Stimulated activated CD8-positive, alpha-beta memory T cell treated with anti-CD3 and anti-CD28 coated beads, Interleukin-7, amount 100 ng/mL, for 24 hours (primary cell): ENCODE measurements around the gene DIPK1B.

Source experiments
- DNase-seq: peaks from one replicate; pipeline ENCODE4 v3.0.0-alpha.2; 2020; ENCODE audit warnings: low read depth

The DIPK1B gene

DNA sequence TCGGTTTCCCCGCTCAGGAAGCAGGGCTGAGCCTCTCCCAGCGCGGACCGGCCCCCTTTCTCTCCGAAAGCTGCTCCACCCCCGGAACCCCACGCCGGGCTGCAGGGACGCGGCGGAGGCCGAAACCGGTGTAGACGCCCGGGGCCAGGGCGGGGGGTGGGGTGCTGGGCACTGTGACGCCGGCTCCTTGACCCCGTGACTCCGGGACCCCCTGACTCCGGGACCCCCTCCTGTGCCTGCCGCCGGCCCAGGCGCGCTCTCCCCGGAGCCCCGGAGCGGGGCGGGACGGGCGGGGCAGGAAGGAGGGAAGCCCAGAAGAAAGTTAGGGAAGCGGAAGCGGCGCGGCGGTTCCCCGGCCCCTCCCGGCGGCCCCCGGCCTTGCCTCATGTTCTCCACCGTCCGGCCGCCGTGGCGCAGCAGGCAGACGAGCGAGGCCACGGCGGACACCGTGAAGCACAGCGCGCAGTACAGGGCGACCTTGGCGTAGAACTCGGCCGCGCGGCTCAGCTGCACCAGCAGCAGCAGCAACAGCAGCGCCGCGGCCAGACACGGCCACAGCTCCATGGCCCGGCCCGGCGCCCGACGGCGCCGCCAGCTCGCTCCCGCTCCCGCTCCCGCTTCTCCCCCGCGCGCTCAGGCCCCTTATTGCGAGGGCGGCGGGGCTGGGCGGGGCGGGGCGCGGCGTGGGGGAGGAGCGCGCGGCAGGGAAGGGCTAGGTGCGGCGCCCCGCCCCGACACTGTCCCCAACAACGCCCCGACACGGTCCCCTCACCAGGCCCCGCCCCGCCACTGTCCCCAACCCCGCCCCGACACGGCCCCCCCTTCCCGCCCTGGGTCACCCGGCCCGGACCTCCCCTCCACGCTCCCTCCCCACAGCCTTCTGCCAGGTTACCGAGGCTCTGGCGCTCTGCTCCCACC is 25.3 kb upstream of the DIPK1B start, which contains the start of gene AGPAT2:
AGPAT2 (minus strand) TSS at position 664 of the 918 bp plus-strand sequence; CDS start at position 564, 100 bp downstream.
- peak; percentile 42 for DNase-seq

DNA sequence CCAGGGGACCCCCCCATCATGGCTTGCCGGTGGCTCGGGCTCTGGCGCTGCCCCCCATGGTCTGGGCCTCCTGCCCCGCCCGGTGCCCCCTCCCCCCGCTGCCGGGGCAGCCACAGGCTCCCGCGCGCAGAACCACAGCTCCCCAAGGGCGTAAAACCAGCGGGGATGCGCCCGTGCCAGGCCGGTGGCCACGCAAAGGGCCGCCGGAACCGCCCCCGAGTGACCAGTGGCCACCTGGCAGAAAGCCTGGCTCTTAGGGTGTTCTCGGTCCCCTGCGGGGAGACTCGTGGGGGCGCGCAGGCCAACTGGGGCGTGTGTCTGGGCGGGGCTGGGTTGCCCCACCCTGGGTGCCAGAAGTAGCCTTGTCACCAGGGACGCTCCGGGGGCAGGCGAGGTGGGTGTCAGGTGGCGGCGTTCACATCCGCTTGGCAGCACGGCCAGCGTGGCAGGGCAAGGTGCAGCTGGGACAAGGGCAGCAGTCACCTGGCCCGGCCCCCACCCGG is 24.6 kb upstream of the DIPK1B start:
- no peak for DNase-seq

DNA sequence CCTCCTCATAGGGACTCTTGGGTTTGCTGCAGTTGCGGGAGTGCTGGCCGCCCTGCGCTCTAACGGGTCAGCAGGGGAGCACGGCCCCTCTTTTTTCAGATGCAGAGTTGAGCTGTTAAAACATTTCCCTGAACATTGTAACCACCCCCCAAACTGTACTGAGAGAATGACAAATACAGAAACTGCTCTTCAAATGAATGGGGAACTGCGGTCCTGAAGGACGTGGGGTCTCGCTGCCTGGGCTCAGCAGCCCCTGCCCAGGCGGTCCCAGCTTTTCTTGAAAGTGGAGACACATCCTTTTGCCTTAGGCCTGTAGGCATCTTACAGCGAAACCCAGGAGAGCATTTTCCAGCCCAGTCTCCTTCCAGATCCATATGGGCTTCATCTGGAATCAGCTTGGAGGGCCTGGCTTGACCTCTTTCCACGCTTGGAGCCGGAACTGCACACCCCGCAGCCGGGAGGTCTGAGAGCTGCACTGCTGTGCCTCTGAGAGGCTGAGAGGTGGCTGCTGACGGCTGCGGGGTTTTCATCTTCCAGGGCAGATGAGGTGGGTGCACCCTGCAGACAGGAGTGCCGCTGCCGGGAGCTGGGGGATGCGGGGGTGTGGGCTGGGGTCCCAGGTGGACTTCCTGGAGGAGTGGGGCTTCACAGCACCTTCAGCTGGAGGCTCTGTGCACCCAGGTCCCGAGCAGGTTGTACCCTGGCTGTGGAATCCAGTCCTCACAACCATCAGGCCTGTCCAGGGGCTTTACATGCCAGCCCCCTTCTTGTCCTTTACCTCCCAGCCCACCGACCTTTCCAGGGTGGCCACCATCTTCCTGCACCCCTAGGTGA is 23.9 kb upstream of the DIPK1B start:
- DNase-seq, result no peak

DNA sequence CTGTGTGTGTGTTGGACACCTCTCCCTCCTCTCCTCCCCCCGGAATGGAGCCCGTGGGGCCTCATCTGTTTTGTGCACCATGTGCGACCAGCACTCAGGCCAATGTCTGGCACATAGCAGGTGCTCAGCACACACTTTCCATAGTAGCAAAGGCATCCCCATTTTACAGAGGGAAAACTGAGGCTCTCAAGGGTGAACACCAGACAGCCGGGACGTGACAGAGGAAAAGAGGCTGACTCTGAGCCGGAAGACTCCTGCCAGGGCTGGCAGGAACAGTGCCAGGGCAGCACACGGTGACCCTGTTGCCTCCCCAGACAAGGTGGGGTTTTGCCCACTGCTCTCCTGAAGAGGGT is 23.3 kb upstream of the DIPK1B start:
- no peak for DNase-seq

DNA sequence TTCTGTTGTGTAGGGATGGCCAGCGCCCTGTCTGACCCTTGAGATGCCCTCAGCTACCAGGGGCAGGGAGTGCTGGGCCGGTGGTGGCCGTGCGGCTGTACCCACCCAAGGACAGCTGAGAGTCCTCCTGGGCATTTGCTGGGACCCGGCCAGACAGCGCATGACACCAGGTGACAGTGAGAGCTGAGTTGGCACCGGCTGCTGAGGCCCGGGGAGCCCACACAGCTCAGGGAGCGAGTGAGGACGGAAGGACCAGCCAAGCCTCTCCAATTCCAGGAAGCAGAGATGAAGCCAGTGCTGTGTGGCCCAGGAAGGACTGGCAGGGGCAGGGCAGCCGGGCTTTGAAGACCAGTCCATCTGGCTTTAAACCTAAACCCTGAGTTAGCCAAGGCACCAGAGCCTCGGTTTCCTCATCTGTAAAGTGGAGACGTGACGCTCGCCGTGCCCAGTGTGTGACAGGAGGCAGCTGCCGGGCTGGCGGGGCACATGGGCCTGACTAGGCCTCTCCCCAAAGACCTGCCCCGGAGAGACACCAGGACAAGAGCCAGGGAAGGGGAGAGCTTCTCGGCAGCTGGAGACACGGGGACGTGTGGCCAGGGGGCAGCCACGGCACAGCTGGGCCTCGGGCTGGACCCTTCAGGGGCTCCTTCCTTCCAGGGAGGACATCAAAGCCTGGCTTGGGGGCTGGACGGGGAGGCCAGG is 22.1 kb upstream of the DIPK1B start:
- DNase-seq, result no peak

DNA sequence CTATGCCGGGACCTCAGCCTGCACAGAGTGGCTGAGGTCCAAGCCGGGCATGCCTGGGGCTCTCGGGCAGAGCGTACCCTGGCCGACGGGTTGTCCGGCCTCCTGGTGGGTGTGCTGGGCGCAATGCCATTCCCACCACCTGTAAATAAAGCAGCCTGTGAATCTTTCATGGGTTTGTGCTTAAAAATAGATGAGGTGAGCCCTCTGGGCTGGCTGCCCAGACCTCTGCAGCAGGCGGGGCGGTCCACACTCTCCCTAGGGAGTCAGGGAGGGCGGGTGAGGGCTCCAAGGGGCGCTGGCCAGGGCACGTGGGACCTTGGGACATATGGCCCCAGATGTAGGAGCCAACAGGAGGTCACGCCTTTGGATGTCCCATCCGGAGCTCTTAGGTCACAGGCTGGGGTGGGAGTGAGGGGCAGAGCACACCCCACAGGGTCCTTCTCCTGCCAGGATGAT is 21.5 kb upstream of the DIPK1B start:
- DNase-seq, result no peak

DNA sequence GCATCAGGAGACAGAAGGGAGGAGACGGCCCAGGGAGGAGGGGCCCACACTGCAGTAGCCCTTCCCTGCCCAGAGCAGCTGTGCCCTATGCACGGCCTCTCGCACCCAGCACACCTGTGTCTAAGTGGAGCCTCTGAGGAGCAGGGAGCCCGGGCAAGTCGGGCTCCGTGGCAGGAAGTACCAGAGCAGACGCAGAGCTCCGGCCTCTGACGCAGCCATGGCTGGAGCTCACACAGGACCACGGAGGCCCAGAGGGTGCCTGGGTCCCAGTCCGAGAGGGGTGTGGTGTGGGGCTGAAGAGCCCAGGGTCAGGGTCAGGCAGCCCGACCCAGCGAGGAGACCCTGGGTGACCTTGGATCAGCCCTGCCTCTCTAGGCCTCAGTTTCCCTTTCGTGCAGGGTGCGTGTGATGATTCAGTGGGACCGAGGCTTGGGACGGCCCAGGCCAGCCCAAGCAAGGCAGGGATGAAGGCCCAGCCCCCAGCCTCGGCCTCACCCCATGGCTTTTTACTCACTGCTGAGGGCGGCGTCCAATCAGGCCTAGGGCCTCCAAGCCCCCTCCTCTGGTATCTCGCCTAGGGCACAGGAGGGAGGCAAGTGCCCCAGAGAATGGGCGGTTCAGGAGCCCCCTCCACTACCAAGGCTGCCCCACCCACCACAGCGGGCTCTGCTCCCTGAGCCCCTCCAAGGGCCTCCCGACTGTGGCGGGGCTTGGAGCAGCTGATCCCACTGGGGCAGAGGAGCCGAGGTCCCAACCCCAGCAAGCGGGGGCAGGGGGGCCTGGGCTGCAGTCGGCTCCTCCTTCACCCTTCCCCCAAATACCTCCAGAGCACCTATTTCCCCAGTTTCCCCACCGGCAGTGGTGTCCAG is 20.8 kb upstream of the DIPK1B start:
- DNase-seq, result no peak

DNA sequence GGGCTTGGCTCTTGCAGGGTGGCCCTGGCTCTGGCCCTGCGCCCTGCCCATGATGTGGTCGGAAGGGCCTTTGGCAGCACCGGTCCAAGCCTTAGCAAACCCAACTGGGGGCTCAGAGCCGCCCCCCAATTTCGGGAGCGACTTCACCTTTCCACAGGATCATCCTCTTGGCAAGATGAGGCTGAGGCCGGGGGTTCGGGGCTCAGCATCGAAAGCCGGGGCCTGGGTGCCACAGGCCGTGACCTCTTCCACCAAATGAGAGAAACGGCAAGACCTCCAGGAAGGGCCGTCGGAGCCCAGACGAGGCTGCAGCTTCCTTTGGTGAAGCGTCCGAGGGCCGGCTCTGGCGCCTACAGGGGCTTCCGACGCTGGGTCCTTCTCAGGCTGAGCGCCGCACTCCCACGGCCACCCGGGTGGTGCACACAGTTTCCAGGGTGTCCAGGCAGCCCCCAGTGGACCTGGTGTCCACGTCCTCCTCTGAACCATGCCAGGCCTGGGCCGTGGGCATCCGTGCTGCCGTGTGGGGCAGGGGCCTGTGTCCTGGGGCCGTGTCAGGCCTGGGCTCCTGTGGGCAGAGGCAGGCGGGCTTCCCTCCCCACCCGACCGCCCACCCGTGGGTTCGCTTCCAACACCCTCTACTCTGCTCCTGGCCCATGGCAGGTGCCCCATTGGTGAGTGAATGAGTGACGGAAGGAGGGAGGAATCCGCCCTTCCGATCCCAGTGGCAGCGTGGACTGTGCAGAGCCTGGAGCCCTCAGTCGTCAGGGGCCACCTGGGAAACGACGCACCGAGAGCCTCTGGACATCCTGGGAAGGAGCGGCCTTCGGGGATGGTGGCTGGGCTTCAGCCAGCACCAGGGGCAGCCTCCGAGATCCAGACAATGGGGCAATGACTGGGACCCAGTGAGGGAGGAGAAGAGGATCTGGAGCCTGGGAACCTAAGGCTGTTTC is 19.9 kb upstream of the DIPK1B start:
- no peak for DNase-seq

DNA sequence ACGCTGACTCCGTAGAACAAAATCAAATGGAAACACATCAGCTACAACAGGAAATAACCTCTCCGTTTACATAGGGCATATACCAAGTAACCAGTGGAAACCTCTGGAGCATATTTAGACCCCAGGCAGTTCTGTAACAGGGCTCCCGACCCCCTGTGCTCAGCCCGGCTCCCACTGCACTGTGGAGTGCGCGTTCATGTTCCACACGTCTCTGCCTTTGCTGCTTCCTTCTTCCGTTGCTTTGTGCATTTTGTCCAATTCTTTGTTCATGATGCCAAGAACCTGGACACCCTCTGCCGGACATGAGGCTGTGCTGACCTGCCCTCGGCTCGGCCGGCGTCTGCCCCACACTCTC is 19.3 kb upstream of the DIPK1B start:
- no peak for DNase-seq

DNA sequence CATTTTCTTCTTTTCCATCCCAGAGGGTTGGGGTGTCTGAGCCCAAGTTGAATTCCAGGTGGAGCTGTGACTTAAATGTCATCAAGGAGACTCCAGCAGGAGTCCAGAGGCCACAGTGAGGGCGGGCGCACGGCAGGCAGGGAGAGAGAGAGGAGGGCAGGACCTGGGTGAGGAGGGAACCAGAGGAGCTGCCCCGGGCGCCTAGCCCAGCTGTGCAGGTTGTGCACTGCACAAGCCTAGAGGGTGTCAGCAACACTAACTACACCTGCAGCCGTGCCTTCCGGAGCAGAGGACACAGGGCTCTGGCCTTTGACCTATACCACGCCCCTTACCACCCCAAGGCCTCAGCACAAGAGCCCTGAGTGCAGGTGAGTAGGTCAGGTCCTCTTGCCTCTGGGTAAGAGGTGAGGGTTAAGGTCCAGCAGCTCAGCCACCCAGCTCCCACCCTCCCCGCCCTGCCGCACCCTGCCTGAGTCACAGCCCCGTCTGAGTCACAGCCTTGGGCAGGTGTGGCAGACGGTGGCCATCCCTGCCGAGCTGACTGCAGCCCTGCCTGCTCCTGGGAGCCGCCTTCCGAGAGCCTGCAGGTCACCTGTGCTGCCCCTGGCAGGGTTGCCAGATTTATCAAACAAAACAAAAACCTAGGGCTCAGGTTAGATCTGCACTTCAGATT is 18.7 kb upstream of the DIPK1B start:
- no peak for DNase-seq

DNA sequence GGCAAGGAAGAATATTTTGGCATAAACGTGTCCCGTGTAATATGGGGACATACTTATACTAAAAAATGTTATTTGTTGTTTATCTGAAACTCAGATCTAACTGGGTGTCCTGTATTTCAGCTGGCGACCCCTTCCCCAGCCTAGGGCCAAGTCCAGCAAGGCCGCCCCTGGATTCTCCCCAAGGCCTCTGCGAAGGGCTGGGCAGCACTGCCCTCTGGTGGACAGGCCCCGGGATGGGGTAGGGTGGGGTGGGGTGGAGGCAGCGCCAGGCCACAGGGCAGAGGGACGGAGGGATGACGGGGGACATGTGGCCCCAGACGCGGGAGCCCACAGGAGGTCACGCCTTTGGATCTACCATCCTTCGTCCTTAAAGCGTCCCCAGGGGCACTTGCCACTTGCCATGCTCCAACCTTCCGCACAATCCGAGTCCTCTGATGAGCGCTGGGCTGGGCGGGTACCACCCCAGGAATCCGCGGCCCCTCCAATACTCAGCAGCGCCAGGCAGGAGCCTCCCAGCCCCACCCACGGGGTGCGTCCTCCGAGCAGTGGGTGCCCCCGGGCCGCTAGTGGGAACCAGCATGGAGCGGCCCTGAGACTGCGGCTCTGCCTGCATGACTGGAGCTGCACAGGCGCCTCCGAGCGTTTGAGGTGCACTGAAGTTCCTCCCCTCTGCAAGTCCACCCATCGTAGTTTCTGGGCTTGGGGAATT is 18.1 kb upstream of the DIPK1B start:
- DNase-seq, result no peak

DNA sequence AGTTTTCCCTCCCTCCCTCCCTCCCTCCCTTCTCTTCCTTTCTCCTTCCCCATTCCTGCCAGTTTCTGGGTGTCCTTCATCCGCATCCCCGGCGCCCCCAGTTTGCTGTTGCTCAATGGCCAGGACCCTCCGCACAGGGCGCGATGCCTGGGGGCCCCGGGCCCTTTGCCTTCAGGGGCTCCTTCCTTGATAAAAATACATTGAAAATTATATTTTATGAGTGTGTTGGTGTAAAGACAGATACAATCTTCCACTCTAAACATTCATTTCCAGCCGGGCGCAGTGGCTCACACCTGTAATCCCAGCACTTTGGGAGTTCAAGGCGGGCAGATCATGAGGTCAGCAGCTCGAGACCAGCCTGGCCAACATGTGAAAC is 17.5 kb upstream of the DIPK1B start:
- no peak for DNase-seq

DNA sequence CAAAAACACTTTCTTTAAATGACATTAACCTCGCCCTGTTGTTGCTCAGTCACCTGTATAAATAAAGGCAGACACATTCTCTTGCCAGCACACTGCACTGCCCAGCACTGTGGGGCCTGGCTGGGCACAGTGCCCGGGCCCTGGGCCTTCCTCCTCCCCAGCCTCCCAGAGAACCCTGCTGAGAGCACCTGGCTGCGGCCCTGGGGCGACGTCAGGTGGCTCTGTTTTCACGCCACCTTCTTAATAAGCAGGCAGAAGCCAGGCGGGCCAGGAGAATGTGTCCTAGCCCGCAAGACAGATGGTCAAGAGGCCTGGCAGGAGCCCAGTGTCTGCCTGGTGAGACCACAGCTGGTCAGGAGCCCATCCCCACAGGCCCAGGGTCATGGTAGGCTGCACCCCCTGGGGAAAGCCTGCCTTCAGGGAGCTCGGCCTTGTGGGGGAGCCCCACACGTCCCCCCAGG is 16.9 kb upstream of the DIPK1B start:
- no peak for DNase-seq

DNA sequence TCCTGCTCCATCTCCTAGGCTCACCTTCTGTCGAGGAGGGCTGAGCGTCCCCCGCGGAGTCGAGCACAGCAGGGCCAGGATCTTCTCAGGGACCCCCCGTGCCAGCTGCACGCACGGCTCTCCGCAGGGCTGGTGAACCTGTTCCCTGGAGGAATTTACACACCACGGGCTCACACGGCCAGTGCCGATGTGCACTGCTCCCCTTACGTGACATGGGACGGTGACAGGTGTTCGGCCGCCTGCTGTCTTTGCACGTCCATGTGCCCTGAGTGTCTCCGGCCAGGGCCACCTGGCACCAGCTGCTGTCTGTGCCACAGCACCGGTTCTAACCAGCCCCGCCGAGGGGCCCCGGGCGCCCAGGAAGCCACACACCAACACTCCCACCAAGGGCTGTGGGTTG is 16.4 kb upstream of the DIPK1B start:
- no peak for DNase-seq

DNA sequence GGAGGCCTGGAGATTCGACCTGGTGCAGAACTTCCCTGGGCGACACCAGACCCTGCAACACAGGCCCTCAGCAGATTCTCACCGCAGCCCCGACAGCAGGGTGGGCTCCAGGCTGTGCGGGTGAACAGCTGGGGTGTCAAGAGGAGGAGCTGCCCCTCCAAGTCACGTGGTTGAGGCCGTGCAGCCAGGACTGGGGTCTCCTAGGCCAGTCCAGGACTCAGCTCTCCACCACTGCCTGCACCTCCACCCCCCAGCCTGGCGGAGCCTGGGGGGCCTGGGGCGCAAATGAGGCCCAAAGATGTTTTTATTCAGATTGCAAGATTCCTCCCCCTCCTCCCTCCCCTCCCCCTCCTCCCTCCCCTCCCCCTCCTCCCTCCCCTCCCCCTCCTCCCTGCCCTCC is 15.9 kb upstream of the DIPK1B start:
- DNase-seq, result no peak

DNA sequence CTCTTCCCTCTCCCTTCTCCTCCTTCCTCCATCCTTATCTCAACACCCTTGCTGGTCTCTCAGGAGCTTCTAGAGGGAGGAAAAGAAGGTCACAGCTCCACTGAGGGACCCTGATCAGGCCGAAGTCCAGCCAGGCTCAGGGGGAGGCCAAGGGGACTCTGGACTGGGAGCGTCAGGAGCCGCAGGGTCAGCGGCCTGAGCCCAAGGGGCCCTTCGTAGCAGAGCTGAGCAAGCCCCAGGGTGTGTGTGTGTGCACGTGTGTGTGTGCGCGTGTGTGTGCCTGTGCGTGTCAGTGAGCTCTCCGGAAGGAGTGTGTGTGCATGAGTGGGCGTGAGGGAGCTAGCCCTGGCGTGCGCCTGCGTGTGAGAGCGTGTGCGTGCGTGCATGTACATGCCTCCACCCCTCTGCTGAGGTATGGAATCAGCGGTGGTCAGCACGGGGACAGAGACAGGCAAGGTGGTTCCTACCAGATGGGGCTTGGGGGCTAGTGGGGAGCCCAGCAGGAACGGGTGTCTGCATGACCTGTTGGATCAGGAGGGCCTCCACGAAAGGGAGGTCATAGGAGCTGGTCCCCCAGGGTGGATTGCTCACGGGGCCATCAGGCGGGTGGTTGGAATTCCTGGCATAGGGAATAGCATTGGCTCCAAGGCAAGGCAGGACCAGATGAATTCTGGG is 15.1 kb upstream of the DIPK1B start:
- DNase-seq, result no peak

DNA sequence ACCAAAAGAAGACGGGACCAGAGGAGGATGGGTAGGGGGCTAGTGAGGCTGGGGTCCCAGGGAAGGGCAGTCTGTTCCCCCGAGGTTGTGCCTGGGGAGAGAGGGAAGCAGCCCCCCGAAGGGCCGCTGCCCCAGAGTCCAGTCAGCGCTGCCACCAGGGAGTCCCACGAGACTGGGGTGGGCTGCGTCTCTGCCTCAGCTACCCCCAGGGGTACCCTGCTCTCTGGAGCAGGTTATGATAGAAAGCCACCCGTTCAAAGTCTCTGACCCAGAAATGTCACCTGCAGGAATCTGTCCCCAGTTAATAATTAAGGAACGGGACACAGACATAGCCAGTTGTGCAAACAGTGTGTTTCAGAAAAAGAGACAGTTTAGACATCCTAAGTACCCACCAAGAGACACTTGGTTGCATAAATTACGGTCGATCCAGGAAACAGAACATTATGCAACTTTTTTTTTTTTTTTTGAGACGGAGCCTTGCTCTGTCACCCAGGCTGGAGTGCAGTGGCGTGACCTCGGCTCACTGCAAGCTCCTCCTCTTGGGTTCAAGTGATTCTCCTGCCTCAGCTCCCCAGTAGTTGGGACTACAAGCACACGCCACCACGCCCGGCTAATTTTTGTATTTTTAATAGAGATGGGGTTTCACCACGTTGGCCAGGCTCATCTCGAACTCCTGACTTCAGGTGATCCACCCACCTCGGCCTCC is 14.4 kb upstream of the DIPK1B start:
- no peak for DNase-seq
